Upper lobe of left lung (tissue), 6 donors: ENCODE measurements around the gene ZACN. TPM values are rescaled to one million over a fixed set of nuclear protein-coding genes. Genes with fewer than 3 reads are reported as not detected.

Experiments
- ATAC-seq, 2 donors: fragments of 200-7000 bp; cut with Tn5 transposase; one replicate each; pipeline ENCODE4 v1.9.1; 2022; ENCODE audit warnings: mild to moderate bottlenecking in 2 of 2, moderate library complexity in 2 of 2; ENCODE audit not compliant: low FRiP score in 2 of 2
- DNase-seq, 2 donors: peaks; one replicate each; pipeline ENCODE4 v3.0.0-alpha.2; 2019 to 2020
- H3K27ac ChIP-seq, 4 donors: fragments of 200-600 bp; sonication (generic); one replicate each; pipeline ENCODE4 v1.5.1; 2016 to 2019
- H3K27me3 ChIP-seq, 4 donors: fragments of 200-600 bp; sonication (generic); one replicate each; pipeline ENCODE4 v1.5.1; 2017 to 2019
- H3K36me3 ChIP-seq, 4 donors: fragments of 200-600 bp; sonication (generic); one replicate each; pipeline ENCODE4 v1.5.1; 2016 to 2019
- H3K4me1 ChIP-seq, 4 donors: fragments of 200-600 bp; sonication (generic); one replicate each; pipeline ENCODE4 v1.5.1; 2018 to 2019
- H3K4me3 ChIP-seq, 4 donors: fragments of 200-600 bp; sonication (generic); one replicate each; pipeline ENCODE4 v1.5.1; 2017 to 2019; ENCODE audit warnings: mild to moderate bottlenecking in 2 of 4, moderate library complexity in 1 of 4
- H3K9me3 ChIP-seq, 4 donors: fragments of 200-600 bp; sonication (generic); one replicate each; pipeline ENCODE4 v1.5.1; 2018 to 2019
- EP300 ChIP-seq, 4 donors: sonication (generic); formaldehyde crosslinking; IDR thresholded peaks; one replicate each; pipeline ENCODE4 v1.5.1; 2017; ENCODE audit warnings: antibody characterized with exemption in 4 of 4, control low read depth in 2 of 4
- POLR2A ChIP-seq, 4 donors: fragments of 450-650 bp; IDR thresholded peaks; one replicate each; pipeline ENCODE4 v1.5.1; 2016 to 2017; ENCODE audit warnings: antibody characterized with exemption in 4 of 4, mild to moderate bottlenecking in 2 of 4
- POLR2AphosphoS5 ChIP-seq, 2 donors: sonication (generic); formaldehyde crosslinking; IDR thresholded peaks; one replicate each; pipeline ENCODE4 v1.5.1; 2017; ENCODE audit warnings: antibody characterized with exemption in 2 of 2
- WGBS, 2 donors: methylation state at CpG; one replicate each; pipeline ENCODE4 v1.1.5; 2017 to 2018; 5-methylcytosine and 5-hydroxymethylcytosine counted together
- total RNA-seq, 6 donors: library from RNA; depleted of rRNA in 4 of 6; stranded (reverse); fragments of >200 nt in 4 of 6; gene quantifications; one replicate each; pipeline versions ENCODE4 v1.1.0 to v1.2.1, GENCODE V29; 2016 to 2021
- TF ChIP-seq, protein P1 (sequence below), 6 experiments: fragments of 450-650 bp in 4 of 6; fragments of 200-600 bp in 2 of 6; sonication (generic) in 2 of 6; IDR thresholded peaks; one replicate each; pipeline ENCODE4 v1.5.1; 2016 to 2019; ENCODE audit warnings: antibody characterized with exemption in 6 of 6
- donor health status: DM: no; HTN: no; CAD: no; lungs with moderate emphysema.
- donor health status: DM: no; HTN: yes; CAD: no; lungs with severe emphysema.

ZACN gene
- total RNA-seq, 6 donors from 2014 or later: not detected

DNA sequence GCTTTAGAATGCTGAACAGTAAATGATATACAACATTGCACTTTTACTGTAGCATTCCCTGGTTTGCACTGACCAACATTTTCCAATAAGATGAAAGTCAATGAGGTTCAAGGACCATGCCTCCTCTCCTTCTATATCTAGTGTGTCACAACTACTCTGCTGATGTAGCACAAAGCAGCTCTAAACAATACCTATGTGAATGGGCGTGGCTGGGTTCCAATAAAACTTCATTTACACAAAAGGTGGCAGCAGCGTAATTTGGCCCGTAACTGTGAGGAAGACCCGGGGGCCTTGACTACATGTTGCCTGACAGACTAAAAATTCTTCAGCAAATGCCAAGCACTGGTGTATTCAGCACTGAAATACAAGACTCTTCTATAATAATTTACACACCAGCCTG, 13.2 kb upstream of the ZACN start:
- Histone ChIP-seq H3K36me3 (peaks cover 50 to 90% (median 75%) of the 10 kb centered on the region in 4 donors), H3K27me3 (no peaks in the 10 kb centered on the region), H3K4me3 (no peak overlapping the region), H3K27ac (no peak overlapping the region), H3K9me3 (no peaks in the 10 kb centered on the region), H3K4me1 (peaks cover 6 to 12% (median 7%) of the 10 kb centered on the region in 4 donors)
- TF ChIP-seq EP300 (IDR thresholded peaks at IDR 0.05) (no peak), POLR2AphosphoS5 (IDR thresholded peaks at IDR 0.05) (no peak), POLR2A (IDR thresholded peaks at IDR 0.05) (no peak)
- TF ChIP-seq, protein P1, sequence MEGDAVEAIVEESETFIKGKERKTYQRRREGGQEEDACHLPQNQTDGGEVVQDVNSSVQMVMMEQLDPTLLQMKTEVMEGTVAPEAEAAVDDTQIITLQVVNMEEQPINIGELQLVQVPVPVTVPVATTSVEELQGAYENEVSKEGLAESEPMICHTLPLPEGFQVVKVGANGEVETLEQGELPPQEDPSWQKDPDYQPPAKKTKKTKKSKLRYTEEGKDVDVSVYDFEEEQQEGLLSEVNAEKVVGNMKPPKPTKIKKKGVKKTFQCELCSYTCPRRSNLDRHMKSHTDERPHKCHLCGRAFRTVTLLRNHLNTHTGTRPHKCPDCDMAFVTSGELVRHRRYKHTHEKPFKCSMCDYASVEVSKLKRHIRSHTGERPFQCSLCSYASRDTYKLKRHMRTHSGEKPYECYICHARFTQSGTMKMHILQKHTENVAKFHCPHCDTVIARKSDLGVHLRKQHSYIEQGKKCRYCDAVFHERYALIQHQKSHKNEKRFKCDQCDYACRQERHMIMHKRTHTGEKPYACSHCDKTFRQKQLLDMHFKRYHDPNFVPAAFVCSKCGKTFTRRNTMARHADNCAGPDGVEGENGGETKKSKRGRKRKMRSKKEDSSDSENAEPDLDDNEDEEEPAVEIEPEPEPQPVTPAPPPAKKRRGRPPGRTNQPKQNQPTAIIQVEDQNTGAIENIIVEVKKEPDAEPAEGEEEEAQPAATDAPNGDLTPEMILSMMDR (IDR thresholded peaks at IDR 0.05): no peak
- no peak for ATAC-seq
- no peak for DNase-seq
- 90 to 100% methylated on average over 4 of the region's 4 CpGs for WGBS, 2 donors

- WGBS, 2 donors: 18 to 24% methylated on average over 9 to 13 of the region's 15 CpGs
- TF ChIP-seq, protein P1 (IDR thresholded peaks at IDR 0.05): no peak
- TF ChIP-seq EP300 (IDR thresholded peaks at IDR 0.05) (no peak), POLR2A (IDR thresholded peaks at IDR 0.05) (no peak), POLR2AphosphoS5 (IDR thresholded peaks at IDR 0.05) (no peak)
- no peak for ATAC-seq
Measured at GRCh38 chr17:76071531-76072147, 7.3 kb upstream of the ZACN start.

GRCh38 chr17:76072148-76072858, 6.7 kb upstream of the ZACN start, which contains the start of gene SRP68:
SRP68 (minus strand) TSS chr17:76072517; CDS start chr17:76072491, 26 bp downstream.
- ATAC-seq (peak; percentile 97 to 99), DNase-seq (peak; percentile 96)
- peak within 1 kb of the TSS; percentile 71 to 89 (median 76) for H3K27ac ChIP-seq
- 1% methylated on average over 35 to 40 of the region's 57 CpGs for WGBS, 2 donors
- peaks cover 0 to 40% (median 35%) of the 10 kb centered on the region in 4 donors for H3K27me3 ChIP-seq
- H3K4me1 ChIP-seq: peaks cover 49 to 65% (median 52%) of the 10 kb centered on the region in 4 donors
- H3K9me3 ChIP-seq: no peaks in the 10 kb centered on the region
- no peak for TF ChIP-seq EP300 (IDR thresholded peaks at IDR 0.05)
- TF ChIP-seq POLR2A (IDR thresholded peaks at IDR 0.05): peak in 3 of 4 donors; percentile 47 to 82 (median 78)
- TF ChIP-seq, protein P1 (IDR thresholded peaks at IDR 0.05): peak in 1 of 6 experiments; percentile 28
- peak; percentile 77 to 87 for TF ChIP-seq POLR2AphosphoS5 (IDR thresholded peaks at IDR 0.05)
- peaks cover 8 to 27% (median 17%) of the 10 kb centered on the region in 4 donors for H3K36me3 ChIP-seq
- peak within 1 kb of the TSS; percentile 55 to 92 (median 72) for H3K4me3 ChIP-seq

More at GRCh38 chr17:76071531-76072147, 7.3 kb upstream of the ZACN start:
- Histone ChIP-seq H3K36me3 (peaks cover 8 to 33% (median 24%) of the 10 kb centered on the region in 4 donors), H3K9me3 (no peaks in the 10 kb centered on the region), H3K4me3 (peak overlapping the region; percentile 55 to 92 (median 72)), H3K4me1 (peaks cover 42 to 58% (median 46%) of the 10 kb centered on the region in 4 donors), H3K27me3 (peaks cover 0 to 33% (median 29%) of the 10 kb centered on the region in 4 donors), H3K27ac (peak overlapping the region; percentile 71 to 89 (median 76))
- DNase-seq: no peak

DNA sequence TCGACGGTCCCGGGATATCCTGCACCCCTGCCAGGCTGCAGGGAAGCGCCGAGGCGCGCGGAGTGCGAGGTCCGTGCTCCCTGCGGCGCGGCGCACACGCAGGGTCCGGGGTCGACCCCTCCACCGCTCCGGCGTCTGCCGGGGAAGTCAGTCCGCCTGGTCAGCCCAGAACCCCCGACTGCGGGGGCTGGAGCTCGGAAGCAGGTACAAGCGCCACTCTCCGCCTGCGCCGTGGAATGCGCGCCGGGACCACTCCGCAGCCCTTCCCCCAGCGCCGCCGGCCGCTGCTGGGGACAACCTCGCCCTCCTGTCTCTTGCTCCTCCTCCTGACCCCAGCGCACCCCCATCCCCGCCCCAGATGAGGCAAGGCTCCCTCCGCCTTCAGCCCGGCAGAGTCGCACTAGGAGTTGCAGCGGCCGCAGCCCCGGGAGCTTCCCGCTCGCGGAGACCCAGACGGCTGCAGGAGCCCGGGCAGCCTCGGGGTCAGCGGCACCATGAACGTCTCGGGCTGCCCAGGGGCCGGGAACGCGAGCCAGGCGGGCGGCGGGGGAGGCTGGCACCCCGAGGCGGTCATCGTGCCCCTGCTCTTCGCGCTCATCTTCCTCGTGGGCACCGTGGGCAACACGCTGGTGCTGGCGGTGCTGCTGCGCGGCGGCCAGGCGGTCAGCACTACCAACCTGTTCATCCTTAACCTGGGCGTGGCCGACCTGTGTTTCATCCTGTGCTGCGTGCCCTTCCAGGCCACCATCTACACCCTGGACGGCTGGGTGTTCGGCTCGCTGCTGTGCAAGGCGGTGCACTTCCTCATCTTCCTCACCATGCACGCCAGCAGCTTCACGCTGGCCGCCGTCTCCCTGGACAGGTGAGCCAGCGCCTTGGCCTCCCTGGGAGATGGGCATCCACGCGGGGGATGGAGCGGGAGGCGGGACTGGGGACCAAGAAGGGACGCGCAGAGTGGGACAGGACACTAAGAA, 4.3 kb upstream of the ZACN start, which contains the start of gene GALR2:
Gene GALR2, plus strand, starts transcription at position 392 of the 974 bp plus-strand sequence. Its CDS starts 103 bp downstream, at position 495.
- DNase-seq (peak in 1 of 2 donors; percentile 79), ATAC-seq (no peak)
- Histone ChIP-seq H3K27me3 (peaks cover 0 to 54% (median 40%) of the 10 kb centered on the region in 4 donors), H3K4me1 (peaks cover 49 to 72% (median 56%) of the 10 kb centered on the region in 4 donors), H3K36me3 (peaks cover 0 to 3% (median 0%) of the 10 kb centered on the region in 4 donors), H3K9me3 (no peaks in the 10 kb centered on the region), H3K27ac (no peak within 1 kb of the TSS), H3K4me3 (peak within 1 kb of the TSS in 3 of 4 donors; percentile 1 to 26 (median 15))
- 2 to 4% methylated on average over 8 to 42 of the region's 92 CpGs for WGBS, 2 donors
- no peak for TF ChIP-seq EP300 (IDR thresholded peaks at IDR 0.05)
- no peak for TF ChIP-seq POLR2AphosphoS5 (IDR thresholded peaks at IDR 0.05)
- no peak for TF ChIP-seq POLR2A (IDR thresholded peaks at IDR 0.05)
- TF ChIP-seq, protein P1 (IDR thresholded peaks at IDR 0.05): no peak
